Endodermal cell (in vitro differentiated cells): ENCODE results near the gene FARP2. TPM values are rescaled to one million over a fixed set of nuclear protein-coding genes. Genes with fewer than 3 reads are reported as not detected.

Source experiments
- DNase-seq: peaks from one replicate; pipeline ENCODE4 v3.0.0-alpha.2; 2017
- H3K27ac ChIP-seq: 2 replicates; pipeline ENCODE4 v1.5.1; 2013; ENCODE audit warnings: mild to moderate bottlenecking, low read depth, low read length, moderate library complexity
- H3K27me3 ChIP-seq: 2 replicates; pipeline ENCODE4 v1.6.1; 2013; ENCODE audit warnings: mild to moderate bottlenecking, low read length, moderate library complexity; ENCODE audit not compliant: insufficient read depth, control insufficient read depth, poor library complexity, severe bottlenecking
- H3K36me3 ChIP-seq: 2 replicates; pipeline ENCODE4 v1.7.0; 2013; ENCODE audit warnings: mild to moderate bottlenecking, low read length, moderate library complexity; ENCODE audit not compliant: control insufficient read depth, insufficient read depth
- H3K4me1 ChIP-seq: one replicate; pipeline ENCODE4 v1.7.0; 2013; ENCODE audit warnings: low read length; ENCODE audit not compliant: control insufficient read depth, insufficient read depth
- H3K4me3 ChIP-seq: 2 replicates; pipeline ENCODE4 v1.5.1; 2013; ENCODE audit warnings: mild to moderate bottlenecking, low read length, moderate library complexity
- H3K9ac ChIP-seq: 2 replicates; pipeline ENCODE4 v1.6.1; 2013; ENCODE audit warnings: mild to moderate bottlenecking, low read length, moderate library complexity; ENCODE audit not compliant: poor library complexity, severe bottlenecking; ENCODE audit errors: extremely low read depth
- H3K9me3 ChIP-seq: 2 replicates; pipeline ENCODE4 v1.6.1; 2013; ENCODE audit warnings: mild to moderate bottlenecking, low read length, moderate library complexity; ENCODE audit not compliant: control insufficient read depth
- H3K27ac Mint-ChIP-seq: 2 replicates; pipeline ENCODE4 v1.8.0; 2020; ENCODE audit warnings: mixed read lengths
- H3K27me3 Mint-ChIP-seq: 2 replicates; pipeline ENCODE4 v1.8.0; 2021; ENCODE audit warnings: mild to moderate bottlenecking, mixed read lengths; ENCODE audit not compliant: insufficient read depth
- H3K36me3 Mint-ChIP-seq: 2 replicates; pipeline ENCODE4 v1.8.0; 2020; ENCODE audit warnings: low read depth, mixed read lengths
- H3K4me1 Mint-ChIP-seq: 2 replicates; pipeline ENCODE4 v1.8.0; 2020; ENCODE audit warnings: mixed read lengths
- H3K4me3 Mint-ChIP-seq: 2 replicates; pipeline ENCODE4 v1.8.0; 2020; ENCODE audit warnings: mild to moderate bottlenecking, moderate library complexity, mixed read lengths
- H3K9me3 Mint-ChIP-seq: 2 replicates; pipeline ENCODE4 v1.8.0; 2020; ENCODE audit warnings: mild to moderate bottlenecking, mixed read lengths
- WGBS, 2 experiments: methylation state at CpG; one replicate each; pipeline versions ENCODE4 v1.1.5 to v1.1.7; 2013; ENCODE audit warnings: missing lambda C conversion rate in 2 of 2, mixed read lengths in 1 of 2; ENCODE audit not compliant: insufficient coverage in 1 of 2, insufficient read length in 1 of 2; 5-methylcytosine and 5-hydroxymethylcytosine counted together
- total RNA-seq, 2 donors: library from RNA; stranded (reverse); fragmentation: NEBNext Ultra II Directional in 1 of 2; extraction: Animal tissue kit (Norgen Biotek cat#: 25700) in 1 of 2; gene quantifications; 2 replicates in 1 of 2; 3 replicates in 1 of 2; pipeline ENCODE4 v1.2.1, GENCODE V29; 2021
- TF ChIP-seq, protein P1 (sequence below): fragments of 200-600 bp; sonication (generic); conservative IDR thresholded peaks from 2 replicates; pipeline ENCODE4 v1.5.0; 2021; ENCODE audit warnings: antibody characterized with exemption, mild to moderate bottlenecking

FARP2 gene
- total RNA-seq, 2 donors from 2014 or later: 36.4 to 51.4 TPM

DNA sequence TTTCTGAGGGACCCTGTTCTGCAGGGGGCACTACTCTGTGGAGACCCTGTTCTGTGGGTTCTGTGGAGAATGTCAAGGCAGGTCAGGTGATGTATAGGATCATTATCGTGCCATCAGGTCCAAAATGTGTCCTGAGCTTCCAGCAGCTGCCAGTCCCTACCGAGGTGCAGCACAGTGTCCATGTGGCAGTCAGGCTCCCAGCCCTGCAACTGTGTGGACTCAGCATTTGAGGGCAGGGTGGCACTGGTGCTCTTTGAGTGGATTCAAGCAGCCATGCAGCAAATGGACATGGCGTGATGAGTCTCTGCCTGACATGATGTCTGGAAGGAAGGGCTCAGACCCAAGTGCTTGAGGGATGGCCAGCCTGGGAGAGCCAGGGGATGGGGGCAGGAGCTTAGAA is 117.3 kb downstream of the FARP2 start:
- H3K4me1 Mint-ChIP-seq: no peaks in the 10 kb centered on the region
- peaks cover under 1% of the 10 kb centered on the region for H3K36me3 Mint-ChIP-seq
- no peaks in the 10 kb centered on the region for H3K9me3 Mint-ChIP-seq
- Histone ChIP-seq H3K9ac (no peak overlapping the region), H3K27ac (no peak overlapping the region), H3K9me3 (no peaks in the 10 kb centered on the region), H3K27me3 (peaks cover 4% of the 10 kb centered on the region), H3K4me1 (no peaks in the 10 kb centered on the region), H3K36me3 (no peaks in the 10 kb centered on the region), H3K4me3 (no peak overlapping the region)
- H3K4me3 Mint-ChIP-seq: no peak overlapping the region
- DNase-seq: no peak
- H3K27me3 Mint-ChIP-seq: peaks cover 27% of the 10 kb centered on the region
- no peak overlapping the region for H3K27ac Mint-ChIP-seq
- 82 to 91% methylated on average over 3 of the region's 3 CpGs for WGBS, 2 experiments
- TF ChIP-seq, protein P1, sequence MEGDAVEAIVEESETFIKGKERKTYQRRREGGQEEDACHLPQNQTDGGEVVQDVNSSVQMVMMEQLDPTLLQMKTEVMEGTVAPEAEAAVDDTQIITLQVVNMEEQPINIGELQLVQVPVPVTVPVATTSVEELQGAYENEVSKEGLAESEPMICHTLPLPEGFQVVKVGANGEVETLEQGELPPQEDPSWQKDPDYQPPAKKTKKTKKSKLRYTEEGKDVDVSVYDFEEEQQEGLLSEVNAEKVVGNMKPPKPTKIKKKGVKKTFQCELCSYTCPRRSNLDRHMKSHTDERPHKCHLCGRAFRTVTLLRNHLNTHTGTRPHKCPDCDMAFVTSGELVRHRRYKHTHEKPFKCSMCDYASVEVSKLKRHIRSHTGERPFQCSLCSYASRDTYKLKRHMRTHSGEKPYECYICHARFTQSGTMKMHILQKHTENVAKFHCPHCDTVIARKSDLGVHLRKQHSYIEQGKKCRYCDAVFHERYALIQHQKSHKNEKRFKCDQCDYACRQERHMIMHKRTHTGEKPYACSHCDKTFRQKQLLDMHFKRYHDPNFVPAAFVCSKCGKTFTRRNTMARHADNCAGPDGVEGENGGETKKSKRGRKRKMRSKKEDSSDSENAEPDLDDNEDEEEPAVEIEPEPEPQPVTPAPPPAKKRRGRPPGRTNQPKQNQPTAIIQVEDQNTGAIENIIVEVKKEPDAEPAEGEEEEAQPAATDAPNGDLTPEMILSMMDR: no peak

DNA sequence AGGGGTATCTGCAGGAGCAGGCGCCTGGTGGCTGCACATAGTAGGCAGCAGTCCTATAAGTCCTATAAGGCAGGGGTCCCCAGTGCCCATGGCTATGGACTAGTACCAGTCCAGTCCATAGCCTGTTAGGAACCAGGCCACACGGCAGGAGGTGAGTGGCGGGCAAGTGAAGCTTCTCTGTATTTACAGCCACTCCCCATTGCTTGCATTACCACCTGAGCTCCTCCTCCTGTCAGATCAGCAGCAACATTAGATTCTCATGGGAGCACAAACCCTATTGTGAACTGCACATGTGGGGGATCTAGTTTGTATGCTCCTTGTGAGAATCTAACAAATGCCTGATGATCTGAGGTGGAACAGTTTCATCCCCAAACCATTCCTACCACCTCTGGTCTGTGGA is 119.2 kb downstream of the FARP2 start:
- H3K27ac Mint-ChIP-seq: no peak overlapping the region
- peaks cover 26% of the 10 kb centered on the region for H3K27me3 Mint-ChIP-seq
- no peak overlapping the region for H3K9ac ChIP-seq
- no peaks in the 10 kb centered on the region for H3K4me1 ChIP-seq
- H3K9me3 Mint-ChIP-seq: no peaks in the 10 kb centered on the region
- no peak overlapping the region for H3K4me3 ChIP-seq
- H3K36me3 Mint-ChIP-seq: peaks cover 6% of the 10 kb centered on the region
- no peak for DNase-seq
- H3K27me3 ChIP-seq: peaks cover 4% of the 10 kb centered on the region
- 90 to 92% methylated on average over 2 to 3 of the region's 3 CpGs for WGBS, 2 experiments
- no peak overlapping the region for H3K27ac ChIP-seq
- H3K9me3 ChIP-seq: no peaks in the 10 kb centered on the region
- TF ChIP-seq, protein P1: no peak
- no peaks in the 10 kb centered on the region for H3K36me3 ChIP-seq
- H3K4me1 Mint-ChIP-seq: no peaks in the 10 kb centered on the region
- no peak overlapping the region for H3K4me3 Mint-ChIP-seq

DNA sequence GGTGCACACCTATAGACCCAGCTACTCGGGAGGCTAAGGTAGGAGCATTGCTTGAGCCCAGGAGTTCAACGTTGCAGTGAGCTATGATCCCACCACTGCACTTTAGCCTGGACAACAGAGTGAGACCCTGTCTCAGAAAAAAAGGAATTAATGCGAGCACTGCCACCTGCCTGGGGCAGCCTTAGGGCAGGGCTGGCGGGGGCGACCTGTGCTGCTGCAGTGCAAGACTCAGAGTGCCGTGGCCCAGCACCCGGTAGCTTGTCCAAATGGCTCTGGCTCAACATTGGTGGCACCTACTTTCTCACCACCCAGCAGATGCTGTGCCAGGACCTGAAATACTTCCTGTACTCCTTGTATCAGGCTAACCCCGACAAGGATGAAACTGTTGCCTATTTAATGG is 122.1 kb downstream of the FARP2 start:
- Mint-ChIP-seq H3K27ac (no peak overlapping the region), H3K9me3 (no peaks in the 10 kb centered on the region), H3K4me3 (no peak overlapping the region), H3K4me1 (peaks cover 5% of the 10 kb centered on the region), H3K27me3 (peaks cover 2% of the 10 kb centered on the region), H3K36me3 (peaks cover 6% of the 10 kb centered on the region)
- Histone ChIP-seq H3K4me1 (no peaks in the 10 kb centered on the region), H3K36me3 (no peaks in the 10 kb centered on the region), H3K27me3 (no peaks in the 10 kb centered on the region), H3K4me3 (no peak overlapping the region), H3K9me3 (no peaks in the 10 kb centered on the region), H3K27ac (no peak overlapping the region), H3K9ac (no peak overlapping the region)
- TF ChIP-seq, protein P1: no peak
- WGBS, 2 experiments: 87 to 93% methylated on average over 8 of the region's 8 CpGs
- DNase-seq: no peak
